ENCODE data around the gene HRH1.
"Not testable (repeated sequence)": the region's sequence is repeated elsewhere in the genome, so short reads cannot be mapped to it uniquely, and the experiment has no call there.

The HRH1 gene

DNA sequence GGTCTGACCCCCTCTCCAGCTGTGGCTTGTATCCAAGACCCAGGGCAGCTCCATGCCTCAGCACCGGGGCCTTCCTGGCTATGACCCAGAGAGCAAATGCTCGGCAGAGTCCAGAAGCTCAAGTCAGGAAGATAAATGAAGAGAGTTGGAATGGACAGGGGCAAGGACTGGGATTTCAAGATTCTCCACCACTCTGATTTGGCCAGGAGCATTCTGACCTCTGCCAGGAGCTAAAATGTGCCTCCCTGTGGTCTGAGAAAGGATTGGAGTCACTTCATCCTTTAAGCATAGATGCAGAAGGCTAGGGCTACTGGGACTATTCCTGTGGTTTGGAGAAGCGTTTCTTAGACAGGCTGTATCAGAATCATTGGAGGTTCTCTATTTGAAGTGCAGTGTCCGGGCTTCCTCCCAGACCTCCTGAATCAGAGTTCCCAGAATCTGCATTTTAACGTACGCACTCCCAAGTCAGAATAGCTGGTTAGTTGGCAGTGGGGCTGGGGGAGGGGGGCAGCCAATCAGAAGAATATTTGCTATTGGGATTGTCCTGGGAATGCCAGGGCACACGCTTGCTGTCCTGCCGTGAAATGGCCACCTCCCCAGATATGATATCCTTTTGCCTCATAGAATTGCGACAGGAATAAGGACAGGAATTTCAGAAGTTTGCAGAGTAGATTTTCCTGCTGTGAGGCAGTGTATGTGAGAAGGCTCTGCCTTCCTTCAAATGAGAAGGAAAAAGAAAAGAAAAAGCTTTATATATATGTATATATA lies 57.4 kb downstream of the HRH1 start:
- no peak for DNase-seq

- no peak for DNase-seq
Measured at GRCh38 chr3:11212299-11212608, 58.0 kb downstream of the HRH1 start.

GRCh38 chr3:11212784-11213183 lies 58.5 kb downstream of the HRH1 start:
- DNase-seq: no peak

- DNase-seq: no peak
Measured at GRCh38 chr3:11213810-11214450, 59.6 kb downstream of the HRH1 start.

- no peak for DNase-seq
Measured at GRCh38 chr3:11214451-11214978, 60.2 kb downstream of the HRH1 start.

GRCh38 chr3:11217370-11217769 lies 63.1 kb downstream of the HRH1 start:
- not testable (repeated sequence) for DNase-seq

GRCh38 chr3:11220230-11220629 lies 65.9 kb downstream of the HRH1 start:
- DNase-seq: no peak

GRCh38 chr3:11221818-11222415 lies 67.6 kb downstream of the HRH1 start:
- DNase-seq: no peak

- no peak for DNase-seq
Measured at GRCh38 chr3:11224010-11224409, 69.7 kb downstream of the HRH1 start.

- no peak for DNase-seq
Measured at GRCh38 chr3:11224870-11225229, 70.6 kb downstream of the HRH1 start.

GRCh38 chr3:11226042-11226370 lies 71.7 kb downstream of the HRH1 start:
- DNase-seq: no peak

- no peak for DNase-seq
Measured at GRCh38 chr3:11228041-11228440, 73.7 kb downstream of the HRH1 start.

DNA sequence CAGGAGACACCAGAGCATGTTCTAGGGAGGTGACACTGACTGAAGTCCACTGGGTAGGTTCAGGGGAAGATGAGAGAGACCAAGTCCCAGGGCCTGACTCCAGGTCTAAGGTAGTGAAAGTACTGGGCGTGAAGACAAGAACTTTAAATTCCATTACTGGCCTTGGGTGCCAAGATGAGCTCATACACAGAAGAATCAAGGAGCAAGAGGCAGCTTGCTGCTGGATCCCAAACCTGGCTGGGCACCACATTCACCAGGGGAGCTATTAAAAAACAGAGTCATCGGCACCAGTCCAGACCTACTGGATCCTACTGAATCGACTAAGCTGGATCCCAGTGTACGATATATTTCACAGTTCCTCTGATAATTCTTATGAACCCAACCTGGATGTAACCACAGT lies 75.8 kb downstream of the HRH1 start:
- DNase-seq: no peak

- no peak for DNase-seq
Measured at GRCh38 chr3:11230832-11231231, 76.5 kb downstream of the HRH1 start.

DNA sequence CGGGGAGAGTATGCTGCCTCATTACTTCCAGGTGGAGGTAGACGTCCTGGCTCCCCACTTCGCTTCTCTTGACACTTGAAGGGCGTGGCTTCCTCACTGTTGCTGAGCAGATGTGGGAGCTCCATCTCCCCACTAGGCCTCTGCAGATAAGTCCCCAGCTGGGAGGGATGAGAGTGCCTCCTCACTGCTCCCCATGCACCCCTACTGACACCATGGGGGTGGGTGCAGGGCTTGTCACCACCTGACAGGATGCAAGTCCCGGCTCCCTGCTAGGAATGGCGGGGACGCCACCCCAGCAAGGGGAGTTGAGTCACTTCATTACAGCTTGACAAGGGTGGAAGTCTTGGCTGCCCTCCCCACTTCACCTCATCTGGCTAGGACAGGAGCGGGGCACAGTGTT lies 81.1 kb downstream of the HRH1 start:
- no peak for DNase-seq

DNA sequence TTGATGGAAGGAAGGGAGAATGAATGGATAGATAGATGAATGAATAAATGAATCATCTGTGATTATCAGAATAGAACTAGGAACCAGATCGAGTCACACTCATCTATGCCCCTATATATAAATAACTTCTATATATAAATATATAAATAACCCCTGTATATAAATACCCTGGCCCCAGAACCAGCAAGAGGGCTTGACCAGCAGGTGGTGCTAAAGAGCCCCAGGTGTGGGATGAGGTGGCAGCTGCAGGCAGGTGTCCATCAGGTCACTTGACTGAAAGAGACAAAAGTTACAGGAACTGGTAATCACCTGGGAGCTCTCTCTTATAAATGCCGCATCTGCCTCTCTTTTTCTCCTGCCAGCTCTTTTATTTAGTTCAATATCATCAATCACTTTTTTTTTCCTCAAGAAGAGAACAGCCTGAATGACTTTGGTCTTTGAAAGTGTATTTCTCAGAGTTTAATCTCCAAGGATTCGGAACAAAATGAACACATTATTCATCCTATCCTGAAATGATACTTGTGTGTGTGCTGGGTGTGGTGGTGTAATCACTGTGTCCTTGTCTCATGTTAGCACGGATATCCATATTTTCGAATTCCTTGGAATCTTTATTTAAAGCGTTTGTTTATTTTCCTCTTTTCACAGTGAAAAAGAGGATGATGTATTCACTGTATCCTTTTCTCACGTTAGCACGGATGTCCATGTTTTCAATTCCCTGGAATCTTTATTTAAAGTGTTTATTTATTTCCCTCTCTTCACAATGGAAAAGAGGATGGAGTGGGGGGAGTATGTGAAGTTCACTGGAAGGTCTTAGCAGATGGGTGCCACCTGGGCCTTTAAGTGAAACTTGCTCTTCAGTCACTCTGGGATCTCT lies 82.5 kb downstream of the HRH1 start:
- DNase-seq: peak; percentile 40

- no peak for DNase-seq
Measured at GRCh38 chr3:11238060-11238459, 83.8 kb downstream of the HRH1 start.

- DNase-seq: no peak
Measured at GRCh38 chr3:11238880-11239279, 84.6 kb downstream of the HRH1 start.

DNA sequence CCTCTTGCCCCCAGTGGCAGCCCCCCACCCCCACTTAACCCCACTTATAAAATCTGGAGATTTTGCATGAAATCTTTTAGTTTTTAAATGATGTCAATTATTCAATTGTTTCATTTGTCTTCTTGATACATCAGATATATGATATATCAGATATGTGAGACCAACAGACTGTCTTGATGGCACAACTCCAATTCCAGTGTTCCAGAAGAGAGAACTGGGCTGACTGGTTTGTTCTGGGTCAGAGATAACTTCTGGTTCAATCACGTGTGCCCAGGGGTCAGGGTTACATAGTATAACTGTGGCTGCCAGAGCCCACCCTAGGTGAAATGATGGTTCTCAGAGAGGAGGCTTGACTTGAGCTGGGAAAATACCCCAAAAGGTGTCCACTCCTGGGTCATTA lies 85.5 kb downstream of the HRH1 start:
- DNase-seq: no peak

GRCh38 chr3:11240496-11240895 lies 86.2 kb downstream of the HRH1 start:
- DNase-seq: no peak

DNA sequence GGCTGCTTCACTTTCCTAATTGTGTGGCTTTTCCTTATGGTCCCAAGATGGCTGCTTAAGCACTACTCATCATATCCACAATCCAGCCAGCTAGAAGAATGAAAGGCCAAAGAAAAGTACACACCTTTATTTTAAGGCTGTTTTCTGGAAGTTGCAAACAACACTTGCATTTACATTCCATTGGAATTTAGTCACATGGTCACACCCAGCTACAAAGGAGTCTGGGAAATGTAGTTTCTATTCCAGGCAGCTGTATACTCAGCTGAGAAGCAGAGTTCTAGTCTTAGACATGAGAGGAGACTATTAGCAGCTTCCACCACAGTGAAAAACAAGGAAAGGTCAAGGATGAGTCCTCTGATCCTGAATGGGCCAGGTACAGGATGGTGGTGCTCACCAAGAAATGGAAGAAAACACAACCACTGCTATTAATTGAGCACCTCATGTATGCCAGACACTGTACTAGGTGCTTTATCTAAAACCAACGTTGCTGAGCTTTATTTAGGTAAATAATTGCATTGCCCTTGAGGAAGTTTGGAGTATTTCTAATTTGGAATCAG lies 89.9 kb downstream of the HRH1 start:
- no peak for DNase-seq

DNA sequence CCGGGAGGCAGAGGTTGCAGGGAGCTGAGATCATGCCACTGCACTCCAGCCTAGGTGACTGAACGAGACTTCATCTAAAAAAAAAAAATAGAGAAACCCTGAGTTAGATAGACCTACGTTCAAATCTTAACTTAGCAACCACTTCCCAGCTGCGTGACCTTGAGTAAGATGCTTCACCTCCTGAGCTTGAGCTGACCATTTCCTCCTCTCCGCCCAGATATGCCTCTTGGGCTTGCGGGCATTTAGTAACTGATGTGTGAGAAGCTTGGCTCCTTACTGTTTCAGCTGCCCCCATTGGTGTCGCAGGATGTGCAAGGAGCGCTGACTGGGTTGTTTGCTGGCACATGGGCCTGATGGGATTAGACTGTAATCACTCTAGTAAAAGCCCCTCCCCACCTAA lies 91.0 kb downstream of the HRH1 start:
- no peak for DNase-seq

All from DMS153 (cell line).